ENCODE results near the gene EEF1AKMT4.
"Not testable (repeated sequence)": the region's sequence is repeated elsewhere in the genome, so short reads cannot be mapped to it uniquely, and the experiment has no call there.

Gene EEF1AKMT4

DNA sequence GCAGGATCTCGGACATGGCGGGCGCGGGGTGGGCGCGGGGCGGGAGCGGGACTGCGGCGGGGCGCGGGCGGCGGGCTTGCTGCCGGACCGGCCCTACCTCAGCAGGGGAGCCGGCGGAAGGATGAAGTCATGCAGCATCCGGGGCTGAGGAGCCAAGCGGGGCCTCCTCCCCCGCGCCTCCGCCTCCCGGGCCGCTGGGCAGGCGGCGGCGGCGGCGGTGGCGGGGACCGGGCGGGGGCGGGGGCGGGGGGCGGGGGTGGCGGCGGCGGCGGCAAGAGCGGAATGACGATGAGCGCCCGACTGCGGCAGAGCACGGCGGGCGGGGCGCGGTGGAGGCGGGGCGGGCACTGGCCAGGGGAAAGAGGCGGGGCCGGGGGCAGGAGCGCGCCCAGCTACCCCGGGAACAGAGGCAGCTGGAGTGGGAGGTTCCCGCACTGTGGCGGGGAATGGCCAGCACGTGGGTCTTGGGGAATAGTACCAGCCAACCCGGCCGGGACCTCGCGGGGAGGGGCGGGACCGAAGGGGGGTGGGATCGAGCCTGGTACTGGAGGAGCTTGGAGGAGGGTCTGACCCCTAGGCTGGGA is 11.9 kb downstream of the EEF1AKMT4 start, which contains the start of gene CAMK2N2:
CAMK2N2 (minus strand) TSS at position 284 of the 584 bp plus-strand sequence; CDS start at position 16, 268 bp downstream.
- DNase-seq: peak; percentile 38

DNA sequence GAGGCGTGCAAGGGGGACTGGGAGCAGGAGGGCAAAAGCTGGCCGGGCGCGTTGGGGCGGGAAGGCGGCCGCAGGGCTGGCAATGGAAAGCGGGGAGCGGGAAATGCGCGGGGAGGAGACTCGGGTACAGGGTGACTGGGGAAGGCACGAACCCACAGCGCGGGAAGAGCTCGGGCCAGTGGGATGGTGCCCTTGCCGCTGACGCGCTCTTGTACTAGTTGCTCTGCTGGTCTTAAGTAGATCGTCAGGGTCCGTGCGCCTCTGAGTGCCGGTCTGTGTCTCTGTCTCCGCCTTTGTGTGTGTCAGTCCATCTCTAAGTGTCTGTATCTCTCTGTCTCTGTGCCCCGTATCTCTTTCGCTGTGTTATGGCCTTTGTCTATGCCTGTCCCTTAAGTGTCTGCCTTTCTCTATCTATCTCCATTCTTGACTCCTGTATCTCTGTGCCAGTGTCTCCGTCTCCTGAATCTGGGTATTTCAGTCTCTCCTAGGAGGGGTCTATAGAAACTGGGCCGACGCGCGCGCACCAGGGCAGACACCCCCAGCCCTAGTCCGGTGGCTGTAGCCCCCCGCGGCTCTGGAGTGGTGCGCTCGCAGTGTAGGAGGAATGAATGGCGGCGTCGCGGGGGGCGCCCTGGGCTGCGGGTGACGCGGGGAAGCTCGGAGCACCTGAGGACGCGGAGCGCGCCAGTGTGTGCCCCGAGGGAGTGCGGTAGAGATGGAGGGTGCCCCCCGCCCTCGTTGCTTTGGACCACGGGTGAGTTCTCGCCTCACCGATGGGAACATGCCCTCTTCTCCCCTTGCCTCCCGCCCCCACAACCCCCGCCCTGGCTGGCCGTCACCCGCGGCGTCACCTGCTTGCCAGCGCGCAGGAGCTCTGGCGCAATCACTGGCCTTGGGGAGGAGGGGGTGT is 12.6 kb downstream of the EEF1AKMT4 start:
- DNase-seq: peak; percentile 25

DNA sequence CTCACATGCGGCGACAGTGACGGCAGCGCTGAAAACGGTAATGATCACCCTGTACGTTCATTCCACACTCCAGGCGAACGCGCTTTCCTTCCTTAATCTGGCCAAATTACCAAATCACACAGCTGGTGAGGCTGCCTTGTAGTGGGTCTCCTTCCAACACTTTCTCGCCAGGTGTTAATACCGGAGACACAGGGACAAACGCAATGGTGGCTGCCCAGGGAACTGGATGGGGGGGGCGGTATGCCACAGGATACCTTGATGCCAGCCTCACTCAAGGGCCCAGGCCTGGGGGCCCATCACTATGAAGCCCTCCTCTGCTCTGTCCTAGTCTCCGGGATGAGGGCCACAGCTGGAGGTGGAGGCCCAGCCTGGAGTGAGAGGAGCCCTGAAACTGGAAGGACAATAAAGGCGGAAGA is 13.3 kb downstream of the EEF1AKMT4 start:
- no peak for DNase-seq

DNA sequence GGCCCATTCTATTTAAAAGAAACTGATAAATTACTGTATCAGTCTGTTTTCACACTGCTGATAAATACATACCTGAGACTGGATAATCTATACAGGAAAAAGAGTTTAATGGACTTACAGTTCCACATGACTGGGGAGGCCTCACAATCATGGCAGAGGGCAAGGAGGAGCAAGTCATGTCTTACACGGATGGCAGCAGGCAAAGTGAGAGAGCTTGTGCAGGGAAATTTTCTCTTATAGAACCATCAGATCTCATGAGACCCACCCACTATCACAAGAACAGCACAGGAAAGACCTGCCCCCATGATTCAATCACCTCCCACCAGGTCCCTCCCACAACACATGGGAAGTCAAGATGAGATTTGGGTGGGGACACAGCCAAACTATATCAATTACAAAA is 17.8 kb downstream of the EEF1AKMT4 start:
- DNase-seq: not testable (repeated sequence)

DNA sequence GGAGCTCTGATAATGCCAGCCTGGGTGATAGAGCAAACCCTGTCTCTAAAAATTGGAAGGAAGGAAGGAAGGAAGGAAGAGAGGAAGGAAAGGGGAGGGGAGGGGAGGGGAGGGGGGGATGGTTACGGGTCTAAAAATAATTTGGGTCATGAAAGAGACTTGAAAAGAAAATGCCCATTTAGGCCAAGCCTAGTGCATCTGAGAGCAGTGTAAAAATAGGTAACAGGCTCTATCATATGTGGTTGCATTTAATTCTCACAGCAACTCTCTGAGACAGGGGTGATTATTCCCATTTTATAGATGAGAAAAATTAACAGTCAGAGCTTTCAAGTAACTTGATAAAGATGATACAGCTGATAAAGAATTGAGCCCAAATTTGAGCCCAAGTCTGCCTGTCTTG is 22.8 kb downstream of the EEF1AKMT4 start:
- DNase-seq: no peak

DNA sequence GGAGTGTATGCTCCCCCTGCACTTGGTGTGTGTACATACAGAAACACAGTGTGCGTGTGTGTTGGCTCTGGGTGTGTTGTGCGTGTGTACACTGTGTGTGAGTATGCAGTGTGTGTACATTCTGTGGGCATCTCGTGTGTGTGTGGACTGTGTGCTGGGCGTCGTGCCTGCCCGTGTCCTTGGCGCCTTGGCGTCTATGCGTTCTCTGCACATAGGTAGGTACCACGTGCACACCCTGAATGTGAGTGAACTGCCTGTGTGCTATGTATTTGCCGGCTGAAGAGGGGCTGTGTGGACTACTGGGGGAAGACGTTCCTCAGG is 25.9 kb downstream of the EEF1AKMT4 start:
- no peak for DNase-seq

DNA sequence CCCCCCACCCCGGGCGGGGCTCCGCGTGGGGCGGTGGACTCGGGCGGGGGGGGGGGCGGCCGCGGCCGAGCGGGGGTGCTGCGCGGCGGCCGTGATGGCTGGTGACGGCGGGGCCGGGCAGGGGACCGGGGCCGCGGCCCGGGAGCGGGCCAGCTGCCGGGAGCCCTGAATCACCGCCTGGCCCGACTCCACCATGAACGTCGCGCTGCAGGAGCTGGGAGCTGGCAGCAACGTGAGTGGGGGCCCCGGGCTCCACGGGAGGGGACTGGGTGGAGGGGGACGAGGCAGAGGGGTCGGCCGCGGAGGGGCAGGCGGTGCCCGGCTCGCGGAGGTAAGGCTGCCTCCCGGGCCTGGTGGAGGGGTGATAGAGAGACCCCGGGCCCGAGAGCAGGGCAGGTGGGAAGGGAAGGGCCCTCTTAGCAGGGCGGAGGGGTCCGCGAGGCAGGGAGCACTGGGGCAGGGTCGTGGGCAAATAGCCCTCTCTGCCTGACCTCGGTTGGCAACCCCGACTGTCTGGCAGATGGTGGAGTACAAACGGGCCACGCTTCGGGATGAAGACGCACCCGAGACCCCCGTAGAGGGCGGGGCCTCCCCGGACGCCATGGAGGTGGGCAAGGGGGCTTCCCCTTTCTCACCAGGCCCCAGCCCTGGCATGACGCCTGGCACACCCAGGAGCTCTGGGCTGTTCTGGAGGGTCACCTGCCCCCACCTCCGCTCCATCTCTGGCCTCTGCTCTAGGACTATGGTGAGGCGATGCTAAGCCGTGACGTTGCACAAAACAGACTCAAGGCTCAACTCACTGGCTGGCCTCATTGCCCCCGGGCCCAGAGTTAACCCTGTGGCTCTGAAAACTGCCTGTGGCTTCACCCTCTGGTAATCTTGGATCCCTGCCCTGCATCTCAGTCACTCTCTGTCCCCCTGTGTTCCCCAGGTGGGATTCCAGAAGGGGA is 26.8 kb downstream of the EEF1AKMT4 start, which contains the start of gene ECE2:
ECE2 (plus strand) TSS at position 62 of the 950 bp plus-strand sequence; CDS start at position 194, 132 bp downstream.
- DNase-seq: no peak

DNA sequence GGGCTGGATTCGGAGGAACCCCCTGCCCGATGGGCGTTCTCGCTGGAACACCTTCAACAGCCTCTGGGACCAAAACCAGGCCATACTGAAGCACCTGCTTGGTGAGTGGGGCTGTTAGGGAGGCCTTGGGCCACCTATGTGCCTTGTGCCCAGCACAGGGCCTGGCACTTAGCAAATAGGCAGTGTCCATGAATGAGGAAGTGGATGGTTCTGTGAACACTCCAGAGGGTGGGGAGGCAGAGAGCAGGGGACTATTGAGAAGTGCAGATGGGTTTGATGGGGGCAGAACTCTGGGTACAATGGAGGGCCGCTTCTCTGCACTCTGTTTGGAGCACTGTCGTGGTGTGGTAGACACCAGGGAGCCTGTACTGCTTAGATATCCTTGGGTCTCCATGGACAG is 27.9 kb downstream of the EEF1AKMT4 start:
- no peak for DNase-seq

DNA sequence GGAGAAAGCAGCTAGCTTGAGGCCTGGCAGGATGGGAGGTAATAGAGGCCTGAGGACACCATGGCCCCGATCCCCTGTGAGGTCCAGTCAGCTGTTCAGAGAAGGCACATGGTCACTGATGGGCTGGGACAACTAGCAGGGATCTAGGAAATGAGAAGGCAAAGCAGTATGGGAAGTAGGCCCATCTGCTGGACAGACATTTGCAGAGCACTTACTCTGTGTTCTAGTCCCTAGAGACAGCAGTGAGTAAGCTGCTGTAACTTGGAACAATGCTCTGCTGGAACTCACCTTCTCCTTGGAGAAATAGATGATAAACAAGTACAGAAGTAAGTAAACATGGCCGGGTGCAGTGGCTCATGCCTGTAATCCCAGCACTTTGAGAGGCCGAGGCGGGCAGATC is 33.5 kb downstream of the EEF1AKMT4 start:
- no peak for DNase-seq

DNA sequence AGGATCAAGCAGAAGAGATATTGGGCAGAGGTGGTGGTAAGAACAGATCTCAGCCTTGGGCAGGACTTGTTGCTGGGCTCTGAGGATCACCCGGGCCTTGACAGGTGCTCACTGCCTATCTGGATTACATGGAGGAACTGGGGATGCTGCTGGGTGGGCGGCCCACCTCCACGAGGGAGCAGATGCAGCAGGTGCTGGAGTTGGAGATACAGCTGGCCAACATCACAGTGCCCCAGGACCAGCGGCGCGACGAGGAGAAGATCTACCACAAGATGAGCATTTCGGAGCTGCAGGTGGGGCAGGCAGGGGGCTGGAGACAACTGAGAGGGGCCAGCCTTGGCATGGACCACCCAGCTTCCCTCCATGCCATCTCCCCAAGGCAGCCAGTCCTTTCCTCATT is 34.2 kb downstream of the EEF1AKMT4 start:
- no peak for DNase-seq

DNA sequence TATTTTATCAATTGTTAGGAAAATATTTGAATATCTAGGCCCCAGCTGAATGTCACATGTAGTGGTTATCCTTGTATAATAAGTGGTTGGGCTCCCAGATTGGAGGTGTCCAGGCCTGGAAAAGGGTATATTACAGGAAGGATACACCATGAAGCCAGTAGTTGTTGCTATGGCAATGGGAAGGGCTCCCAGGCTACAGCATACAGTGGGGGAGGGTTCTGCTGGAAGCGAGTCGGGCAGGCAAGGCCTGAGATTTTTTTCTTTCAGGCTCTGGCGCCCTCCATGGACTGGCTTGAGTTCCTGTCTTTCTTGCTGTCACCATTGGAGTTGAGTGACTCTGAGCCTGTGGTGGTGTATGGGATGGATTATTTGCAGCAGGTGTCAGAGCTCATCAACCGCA is 35.2 kb downstream of the EEF1AKMT4 start:
- no peak for DNase-seq

DNA sequence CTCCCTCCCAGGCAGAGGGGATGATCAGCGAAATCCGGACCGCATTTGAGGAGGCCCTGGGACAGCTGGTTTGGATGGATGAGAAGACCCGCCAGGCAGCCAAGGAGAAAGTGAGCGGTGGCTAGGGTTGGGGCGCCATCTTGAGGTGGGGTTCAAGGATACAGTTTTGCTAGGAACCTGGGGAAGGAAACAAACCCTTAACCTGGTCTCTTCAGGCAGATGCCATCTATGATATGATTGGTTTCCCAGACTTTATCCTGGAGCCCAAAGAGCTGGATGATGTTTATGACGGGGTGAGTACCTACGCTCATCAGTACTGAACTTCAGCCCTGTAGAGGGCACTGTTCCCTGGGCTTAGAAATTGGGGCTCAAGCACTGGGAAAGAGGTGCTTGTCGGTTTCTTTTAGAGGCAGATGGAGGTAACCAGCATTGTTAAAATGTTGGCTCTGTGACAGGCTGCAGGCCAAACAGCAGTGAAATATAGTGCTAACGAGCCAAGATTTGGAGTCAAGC is 40.0 kb downstream of the EEF1AKMT4 start:
- DNase-seq: peak; percentile 41

DNA sequence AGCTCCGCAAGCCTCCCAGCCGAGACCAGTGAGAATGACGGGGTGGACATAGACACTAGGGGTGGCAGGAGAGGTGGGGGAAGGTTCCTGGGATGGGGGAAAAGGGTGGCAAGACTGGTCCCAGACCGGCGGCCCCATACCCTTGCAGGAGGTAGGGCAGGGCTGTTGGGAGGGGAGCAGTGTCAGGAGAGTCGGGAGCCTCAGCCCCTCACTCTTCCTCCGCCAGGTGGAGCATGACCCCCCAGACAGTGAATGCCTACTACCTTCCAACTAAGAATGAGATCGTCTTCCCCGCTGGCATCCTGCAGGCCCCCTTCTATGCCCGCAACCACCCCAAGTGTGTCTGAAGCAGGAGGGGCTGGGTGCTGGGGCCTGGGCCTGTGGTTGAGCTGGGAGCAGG is 40.9 kb downstream of the EEF1AKMT4 start:
- no peak for DNase-seq

DNA sequence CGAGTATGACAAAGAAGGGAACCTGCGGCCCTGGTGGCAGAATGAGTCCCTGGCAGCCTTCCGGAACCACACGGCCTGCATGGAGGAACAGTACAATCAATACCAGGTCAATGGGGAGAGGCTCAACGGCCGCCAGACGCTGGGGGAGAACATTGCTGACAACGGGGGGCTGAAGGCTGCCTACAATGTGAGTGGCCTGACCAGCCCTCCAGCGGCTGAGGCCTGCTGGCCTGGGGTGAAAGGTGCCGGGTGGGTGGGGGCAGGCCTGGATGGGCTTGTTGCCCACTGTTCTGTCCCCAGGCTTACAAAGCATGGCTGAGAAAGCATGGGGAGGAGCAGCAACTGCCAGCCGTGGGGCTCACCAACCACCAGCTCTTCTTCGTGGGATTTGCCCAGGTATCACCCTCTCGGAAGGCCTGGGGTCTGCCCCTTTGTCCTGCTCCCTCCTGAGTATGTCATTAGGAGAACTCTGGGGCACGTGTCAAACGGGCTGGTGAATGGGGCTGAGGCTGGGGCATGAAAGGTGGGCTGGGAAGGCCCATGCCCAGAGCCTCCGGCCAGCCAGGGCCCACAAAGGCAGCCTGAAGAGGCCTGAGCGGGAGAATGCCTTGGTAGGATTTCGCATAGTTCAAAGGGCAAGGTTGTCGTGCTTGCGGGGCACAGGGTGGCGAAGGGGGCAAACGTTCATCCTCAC is 41.7 kb downstream of the EEF1AKMT4 start:
- DNase-seq: no peak

DNA sequence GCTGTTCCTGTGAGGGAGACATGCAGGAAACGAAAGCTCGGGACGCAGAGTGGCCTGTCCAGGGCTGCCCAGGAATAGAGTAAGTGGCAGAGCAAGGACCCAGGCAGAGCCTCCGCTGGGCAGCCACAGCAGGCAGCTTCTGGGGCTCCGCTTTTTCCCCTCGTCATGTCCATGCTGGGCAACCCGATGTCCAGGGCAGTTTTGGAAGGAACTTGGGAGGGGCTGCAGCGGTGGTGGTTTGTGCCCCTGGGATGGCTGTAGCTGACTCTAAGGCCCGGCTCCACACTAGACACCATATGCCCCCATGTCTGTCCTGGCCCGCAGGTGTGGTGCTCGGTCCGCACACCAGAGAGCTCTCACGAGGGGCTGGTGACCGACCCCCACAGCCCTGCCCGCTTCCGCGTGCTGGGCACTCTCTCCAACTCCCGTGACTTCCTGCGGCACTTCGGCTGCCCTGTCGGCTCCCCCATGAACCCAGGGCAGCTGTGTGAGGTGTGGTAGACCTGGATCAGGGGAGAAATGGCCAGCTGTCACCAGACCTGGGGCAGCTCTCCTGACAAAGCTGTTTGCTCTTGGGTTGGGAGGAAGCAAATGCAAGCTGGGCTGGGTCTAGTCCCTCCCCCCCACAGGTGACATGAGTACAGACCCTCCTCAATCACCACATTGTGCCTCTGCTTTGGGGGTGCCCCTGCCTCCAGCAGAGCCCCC is 42.4 kb downstream of the EEF1AKMT4 start:
- DNase-seq: no peak

DNA sequence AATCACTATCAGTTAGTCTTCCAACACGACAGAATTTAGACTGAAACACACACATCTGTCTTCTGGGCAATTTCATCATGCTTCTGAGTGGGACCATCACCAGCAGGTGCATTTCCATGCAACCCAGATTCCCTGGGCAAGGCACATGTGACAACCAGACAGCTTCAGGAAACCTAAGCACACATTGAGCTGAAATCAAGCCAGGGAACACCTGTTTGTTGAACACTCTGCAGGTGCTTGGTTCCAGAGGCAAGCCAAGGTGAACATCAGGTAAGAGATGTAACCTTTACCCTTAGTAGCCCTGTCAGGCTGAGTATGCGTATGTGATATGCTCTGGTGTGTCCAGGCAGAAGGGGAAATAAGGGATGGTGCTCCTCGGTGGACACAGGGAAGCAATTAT is 46.3 kb downstream of the EEF1AKMT4 start:
- DNase-seq: no peak

DNA sequence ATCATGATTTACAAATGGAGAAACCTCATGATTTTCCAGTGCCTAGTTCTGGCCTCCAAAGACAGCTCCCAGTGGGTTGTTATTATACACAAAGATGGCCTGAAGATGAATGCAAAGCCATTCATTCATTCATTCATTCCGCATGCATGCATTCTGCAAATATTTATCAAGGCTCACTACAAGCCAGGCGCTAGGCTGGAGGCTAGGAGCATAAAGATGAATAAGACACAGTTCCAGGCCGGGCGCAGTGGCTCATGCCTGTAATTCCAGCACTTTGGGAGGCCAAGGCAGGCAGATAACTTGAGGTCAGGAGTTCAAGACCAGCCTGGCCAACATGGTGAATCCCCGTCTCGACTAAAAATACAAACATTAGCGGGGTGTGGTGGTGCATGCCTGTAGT is 47.1 kb downstream of the EEF1AKMT4 start:
- DNase-seq: no peak

DNA sequence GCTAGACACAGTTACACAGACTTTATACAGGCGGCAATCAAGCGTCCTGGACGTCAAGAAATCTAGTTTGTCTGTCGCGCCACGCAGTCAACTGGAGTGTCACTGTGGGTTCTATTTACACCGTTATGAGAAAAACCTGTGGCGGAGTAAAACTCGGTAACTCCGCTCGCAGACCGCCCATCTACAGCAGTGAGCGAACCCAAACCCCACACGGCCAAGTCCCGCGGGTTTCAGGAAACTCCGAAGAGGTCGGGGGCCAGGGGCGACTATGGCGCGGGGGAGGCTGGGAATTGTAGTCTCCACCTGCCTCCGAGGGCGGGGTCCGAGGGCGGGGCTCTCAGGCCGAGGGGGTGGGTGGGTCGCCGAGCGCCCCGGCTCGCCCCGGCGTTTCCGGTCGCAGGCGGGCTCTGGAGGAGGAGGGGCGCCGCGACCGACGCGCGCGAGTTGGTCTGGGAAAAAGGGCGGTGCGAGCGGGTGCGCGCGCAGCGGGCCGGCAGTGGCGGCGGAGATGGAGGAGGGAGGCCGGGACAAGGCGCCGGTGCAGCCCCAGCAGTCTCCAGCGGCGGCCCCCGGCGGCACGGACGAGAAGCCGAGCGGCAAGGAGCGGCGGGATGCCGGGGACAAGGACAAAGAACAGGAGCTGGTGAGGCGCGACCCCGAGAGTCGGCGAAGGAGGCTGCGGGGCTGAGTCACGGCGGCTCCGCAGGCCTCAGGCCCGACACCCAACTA is 49.5 kb downstream of the EEF1AKMT4 start, which contains the start of gene PSMD2:
PSMD2 (plus strand) TSS at position 483 of the 729 bp plus-strand sequence; CDS start at position 509, 26 bp downstream.
- peak; percentile 97 for DNase-seq

DNA sequence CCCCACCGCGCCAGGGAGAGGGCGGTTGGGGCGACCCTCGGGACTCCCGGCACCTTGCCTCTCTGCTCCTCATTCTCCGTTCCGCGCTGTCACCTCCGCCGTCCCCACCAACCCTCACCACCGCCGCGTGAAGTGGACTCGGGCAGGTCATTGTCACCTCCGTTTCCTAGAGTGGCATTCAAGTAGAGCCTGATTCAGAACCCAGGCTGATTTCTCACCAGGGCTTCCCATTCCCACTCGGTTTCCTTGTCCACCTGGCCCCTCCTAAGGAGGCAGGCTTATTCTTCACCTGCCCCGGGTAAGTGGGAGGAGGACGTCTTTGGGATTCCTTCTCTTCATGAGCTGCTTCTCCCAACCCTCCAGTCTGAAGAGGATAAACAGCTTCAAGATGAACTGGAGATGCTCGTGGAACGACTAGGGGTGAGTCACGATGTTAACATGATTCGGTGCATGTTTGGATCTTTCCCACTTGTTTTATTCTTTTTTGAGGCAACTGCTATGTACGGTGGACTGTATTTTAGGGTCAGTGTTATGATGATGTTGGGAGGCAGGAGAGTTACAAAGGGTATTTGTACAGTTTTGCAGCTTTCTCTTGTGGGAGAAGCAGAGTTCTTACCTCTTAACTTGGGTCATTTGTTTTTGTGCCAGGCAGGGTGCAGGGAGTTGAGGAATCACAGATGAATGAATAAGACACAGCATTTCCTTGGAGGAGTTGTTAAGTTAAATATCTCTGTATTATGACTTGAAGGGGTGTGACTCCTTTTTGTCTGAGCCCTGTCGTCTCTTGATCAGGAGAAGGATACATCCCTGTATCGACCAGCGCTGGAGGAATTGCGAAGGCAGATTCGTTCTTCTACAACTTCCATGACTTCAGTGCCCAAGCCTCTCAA is 50.3 kb downstream of the EEF1AKMT4 start:
- DNase-seq: no peak

DNA sequence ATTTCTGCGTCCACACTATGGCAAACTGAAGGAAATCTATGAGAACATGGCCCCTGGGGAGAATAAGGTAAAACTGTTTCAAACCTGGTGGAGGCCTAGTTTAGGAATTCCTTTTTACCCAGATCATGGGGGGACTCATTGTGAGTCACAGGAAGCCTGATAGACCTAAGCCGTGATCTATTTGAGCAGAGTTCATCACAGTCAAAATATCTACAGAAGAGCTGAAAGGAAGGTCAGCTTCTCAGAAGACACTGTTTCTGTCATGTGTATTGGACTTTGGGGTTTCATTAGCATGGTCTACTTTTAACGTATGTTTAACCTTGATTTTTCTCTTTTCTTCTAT is 50.9 kb downstream of the EEF1AKMT4 start:
- no peak for DNase-seq
